ENCODE results near the gene MELK.

MELK gene

DNA sequence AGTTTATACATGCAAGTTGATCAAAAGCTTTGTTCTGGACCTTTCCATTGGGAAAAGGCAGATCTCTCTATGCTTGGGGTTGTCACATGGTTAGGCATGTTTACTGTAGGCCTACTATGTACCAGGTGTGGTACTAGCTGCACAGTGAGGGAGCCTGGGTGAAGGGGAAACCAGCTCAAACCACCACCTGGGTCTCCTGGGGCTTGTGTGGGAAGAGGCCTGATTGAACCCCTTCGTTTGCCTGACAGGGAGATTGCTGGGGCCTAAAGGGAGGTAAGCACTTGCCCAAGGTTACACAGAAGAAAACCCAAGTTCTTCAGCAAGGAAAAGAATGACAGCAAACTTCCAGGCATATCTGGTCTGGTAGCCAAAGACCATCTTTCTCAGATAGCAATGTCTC is 145.9 kb downstream of the MELK start:
- ATAC-seq (replicated peaks) (no peak), DNase-seq (no peak)
- H3K27me3 Mint-ChIP-seq, result peaks cover 8 to 12% of the 10 kb centered on the region in 2 donors
- H3K36me3 Mint-ChIP-seq, result no peaks in the 10 kb centered on the region
- H3K9me3 Mint-ChIP-seq, result peaks cover 0 to 2% of the 10 kb centered on the region in 2 donors
- peaks cover 0 to 3% of the 10 kb centered on the region in 2 donors for H3K4me1 Mint-ChIP-seq
- H3K27ac Mint-ChIP-seq, result no peak overlapping the region
- no peak overlapping the region for H3K4me3 Mint-ChIP-seq

DNA sequence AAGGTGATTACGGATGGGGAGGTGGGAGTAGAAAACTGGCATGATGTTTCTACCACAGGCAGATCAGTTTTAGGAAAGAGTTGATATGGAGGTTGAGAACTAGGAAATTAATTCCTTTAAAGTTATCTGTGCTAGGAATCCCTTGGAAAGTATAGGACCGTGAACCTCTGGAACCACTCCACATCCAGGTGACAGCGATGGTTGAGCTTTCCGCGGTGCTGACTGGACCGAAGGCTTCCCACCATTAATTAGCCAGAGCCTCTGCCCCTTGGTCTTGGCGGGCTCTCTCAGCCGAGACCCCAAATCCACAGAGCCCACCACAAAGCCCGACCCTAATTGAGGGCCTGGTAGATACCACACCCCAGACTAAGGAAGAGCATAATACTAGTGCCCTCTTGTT is 147.3 kb downstream of the MELK start:
- ATAC-seq (replicated peaks), result no peak
- no peak for DNase-seq
- peaks cover 8 to 12% of the 10 kb centered on the region in 2 donors for H3K27me3 Mint-ChIP-seq
- no peaks in the 10 kb centered on the region for H3K9me3 Mint-ChIP-seq
- H3K27ac Mint-ChIP-seq, result no peak overlapping the region
- H3K4me3 Mint-ChIP-seq, result no peak overlapping the region
- H3K4me1 Mint-ChIP-seq, result peaks cover 3 to 11% of the 10 kb centered on the region in 2 donors
- H3K36me3 Mint-ChIP-seq, result no peaks in the 10 kb centered on the region

DNA sequence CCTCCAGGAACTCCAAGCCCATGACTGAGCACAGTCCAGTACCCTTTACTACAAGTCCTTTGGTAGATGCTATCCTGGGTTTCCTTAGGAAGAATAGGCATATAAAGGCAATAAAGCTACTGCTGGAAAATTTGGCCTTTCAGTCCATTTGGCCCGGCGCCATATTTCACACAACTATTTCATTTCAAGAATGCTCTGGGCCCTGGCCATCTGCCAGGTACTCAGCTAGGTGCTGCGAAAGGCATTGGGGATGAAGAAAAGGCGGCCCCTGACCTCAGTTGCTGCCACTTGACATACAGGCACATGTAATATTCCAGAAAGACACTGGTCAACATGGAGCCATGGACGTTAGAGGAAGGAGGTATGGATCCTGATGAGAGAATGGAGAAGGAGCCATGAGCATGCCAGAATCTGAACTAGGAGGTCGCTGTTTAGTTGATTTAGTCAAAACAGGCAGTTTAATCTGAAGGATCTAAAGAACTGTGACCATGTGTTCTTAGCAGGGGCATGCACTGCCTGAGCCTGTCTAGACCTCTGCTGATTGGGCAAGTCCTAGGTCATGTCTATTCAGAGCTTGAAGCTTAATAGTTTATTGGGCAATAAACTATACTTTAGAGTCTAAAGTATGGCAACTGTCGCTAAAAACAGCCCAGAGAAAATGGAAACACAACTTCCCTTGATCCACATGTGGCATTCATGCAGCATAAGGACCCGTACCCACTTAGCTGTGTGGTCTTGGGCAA is 149.3 kb downstream of the MELK start:
- H3K27ac Mint-ChIP-seq, result no peak overlapping the region
- peaks cover 3 to 11% of the 10 kb centered on the region in 2 donors for H3K4me1 Mint-ChIP-seq
- no peaks in the 10 kb centered on the region for H3K36me3 Mint-ChIP-seq
- no peak overlapping the region for H3K4me3 Mint-ChIP-seq
- H3K9me3 Mint-ChIP-seq, result no peaks in the 10 kb centered on the region
- peaks cover 8 to 12% of the 10 kb centered on the region in 2 donors for H3K27me3 Mint-ChIP-seq
- no peak for DNase-seq
- ATAC-seq (replicated peaks), result no peak

DNA sequence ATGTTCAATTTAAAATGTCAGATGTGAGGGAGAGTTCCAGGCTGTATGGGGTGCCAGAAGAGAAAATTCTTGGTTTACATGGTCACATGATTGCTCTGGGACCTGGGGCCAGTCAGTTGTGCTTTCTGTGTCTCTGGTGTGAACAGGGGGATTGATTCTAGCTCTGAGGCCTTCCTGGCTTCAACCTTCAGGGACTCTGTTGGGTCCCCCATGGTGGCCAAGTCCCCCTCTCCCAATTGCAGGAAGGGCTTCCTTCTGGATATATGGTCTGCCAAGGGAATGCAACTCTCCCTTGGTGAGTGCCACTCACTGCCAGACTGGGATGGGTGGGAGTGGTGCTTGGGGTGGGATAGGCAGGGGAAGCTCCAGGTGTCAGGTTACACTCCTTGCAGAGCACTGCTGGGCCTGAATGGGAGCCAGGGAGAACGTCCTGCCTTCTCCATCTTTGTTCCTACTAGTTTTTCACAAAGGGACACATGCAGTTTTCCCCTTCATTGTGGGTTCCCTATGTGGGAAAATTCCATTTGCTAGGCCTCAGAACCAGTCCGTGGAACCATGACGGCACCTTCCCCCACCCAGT is 153.2 kb downstream of the MELK start:
- H3K27ac Mint-ChIP-seq, result no peak overlapping the region
- ATAC-seq (replicated peaks) (no peak), DNase-seq (no peak)
- no peak overlapping the region for H3K4me3 Mint-ChIP-seq
- H3K9me3 Mint-ChIP-seq, result no peaks in the 10 kb centered on the region
- H3K27me3 Mint-ChIP-seq, result peaks cover 1 to 8% of the 10 kb centered on the region in 2 donors
- no peaks in the 10 kb centered on the region for H3K36me3 Mint-ChIP-seq
- peaks cover 4 to 24% of the 10 kb centered on the region in 2 donors for H3K4me1 Mint-ChIP-seq
